Astrocyte (in vitro differentiated cells and primary cell): Measurements from ENCODE around the gene UGT1A4. TPM values are rescaled to one million over a fixed set of nuclear protein-coding genes. Genes with fewer than 3 reads are reported as not detected.

ENCODE experiments used
- DNase-seq: peaks from one replicate; pipeline ENCODE4 v3.0.0-alpha.2; 2010; ENCODE audit warnings: low read depth
- FAIRE-seq: peaks from 2 replicates; lab custom pipeline; 2011; peaks lifted over from hg19 to GRCh38; lab: Jason Lieb, UNC
- H2AFZ ChIP-seq: 2 replicates; pipeline ENCODE4 v1.6.0; 2012; ENCODE audit warnings: low read depth, low read length, inconsistent platforms
- H3K27ac ChIP-seq: 2 replicates; pipeline ENCODE4 v1.5.1; 2011; ENCODE audit warnings: low read depth, low read length, inconsistent platforms
- H3K27me3 ChIP-seq: 2 replicates; pipeline ENCODE4 v1.6.0; 2011; ENCODE audit warnings: low read length, inconsistent platforms; ENCODE audit not compliant: insufficient read depth
- H3K36me3 ChIP-seq: 2 replicates; pipeline ENCODE4 v1.5.1; 2011; ENCODE audit warnings: low read length, inconsistent platforms; ENCODE audit not compliant: insufficient read depth
- H3K4me1 ChIP-seq: 2 replicates; pipeline ENCODE4 v1.5.1; 2011; ENCODE audit warnings: low read length, inconsistent platforms; ENCODE audit not compliant: insufficient read depth
- H3K4me2 ChIP-seq: 2 replicates; pipeline ENCODE4 v1.6.0; 2012; ENCODE audit warnings: low read length, inconsistent platforms
- H3K4me3 ChIP-seq: 2 replicates; pipeline ENCODE4 v1.5.1; 2011; ENCODE audit warnings: low read depth, mild to moderate bottlenecking, low read length, inconsistent platforms; ENCODE audit not compliant: insufficient read depth
- H3K79me2 ChIP-seq: 2 replicates; pipeline ENCODE4 v1.6.0; 2012; ENCODE audit warnings: mild to moderate bottlenecking, low read length, inconsistent platforms; ENCODE audit not compliant: insufficient read depth
- H3K9ac ChIP-seq: 2 replicates; pipeline ENCODE4 v1.6.0; 2012; ENCODE audit warnings: mild to moderate bottlenecking, low read length, inconsistent platforms
- H3K9me3 ChIP-seq: 2 replicates; pipeline ENCODE4 v1.5.1; 2012; ENCODE audit warnings: low read depth, mild to moderate bottlenecking, low read length, inconsistent platforms; ENCODE audit not compliant: insufficient read depth
- H4K20me1 ChIP-seq: 2 replicates; pipeline ENCODE4 v1.6.0; 2012; ENCODE audit warnings: low read length, inconsistent platforms; ENCODE audit not compliant: insufficient read depth
- H3K27ac Mint-ChIP-seq: one replicate; pipeline ENCODE4 v1.8.0; 2021; ENCODE audit warnings: mild to moderate bottlenecking, mixed read lengths; ENCODE audit not compliant: unreplicated experiment
- H3K27me3 Mint-ChIP-seq: one replicate; pipeline ENCODE4 v1.8.0; 2021; ENCODE audit warnings: low read depth, mixed read lengths; ENCODE audit not compliant: unreplicated experiment
- H3K36me3 Mint-ChIP-seq: one replicate; pipeline ENCODE4 v1.8.0; 2021; ENCODE audit warnings: low read depth, mixed read lengths; ENCODE audit not compliant: unreplicated experiment
- H3K4me1 Mint-ChIP-seq: one replicate; pipeline ENCODE4 v1.8.0; 2021; ENCODE audit warnings: low read depth, mixed read lengths; ENCODE audit not compliant: unreplicated experiment
- H3K4me3 Mint-ChIP-seq: one replicate; pipeline ENCODE4 v1.8.0; 2021; ENCODE audit warnings: mild to moderate bottlenecking, moderate library complexity, mixed read lengths; ENCODE audit not compliant: unreplicated experiment
- H3K9me3 Mint-ChIP-seq: one replicate; pipeline ENCODE4 v1.8.0; 2021; ENCODE audit warnings: mild to moderate bottlenecking, mixed read lengths; ENCODE audit not compliant: unreplicated experiment
- EZH2 ChIP-seq: IDR thresholded peaks from 2 replicates; pipeline ENCODE4 v1.6.1; 2012; ENCODE audit warnings: mild to moderate bottlenecking, low read length, inconsistent platforms; ENCODE audit not compliant: insufficient read depth
- total RNA-seq: library from RNA; stranded (reverse); gene quantifications from 2 replicates; pipeline ENCODE4 v1.2.1, GENCODE V29; 2021
- TF ChIP-seq, protein P1 (sequence below): IDR thresholded peaks from 2 replicates; pipeline ENCODE4 v1.5.1; 2011; ENCODE audit warnings: low read depth, mild to moderate bottlenecking, inconsistent platforms, low read length, moderate library complexity; ENCODE audit not compliant: insufficient read depth

Gene UGT1A4
- total RNA-seq, 1 donor from 2014 or later: not detected

DNA sequence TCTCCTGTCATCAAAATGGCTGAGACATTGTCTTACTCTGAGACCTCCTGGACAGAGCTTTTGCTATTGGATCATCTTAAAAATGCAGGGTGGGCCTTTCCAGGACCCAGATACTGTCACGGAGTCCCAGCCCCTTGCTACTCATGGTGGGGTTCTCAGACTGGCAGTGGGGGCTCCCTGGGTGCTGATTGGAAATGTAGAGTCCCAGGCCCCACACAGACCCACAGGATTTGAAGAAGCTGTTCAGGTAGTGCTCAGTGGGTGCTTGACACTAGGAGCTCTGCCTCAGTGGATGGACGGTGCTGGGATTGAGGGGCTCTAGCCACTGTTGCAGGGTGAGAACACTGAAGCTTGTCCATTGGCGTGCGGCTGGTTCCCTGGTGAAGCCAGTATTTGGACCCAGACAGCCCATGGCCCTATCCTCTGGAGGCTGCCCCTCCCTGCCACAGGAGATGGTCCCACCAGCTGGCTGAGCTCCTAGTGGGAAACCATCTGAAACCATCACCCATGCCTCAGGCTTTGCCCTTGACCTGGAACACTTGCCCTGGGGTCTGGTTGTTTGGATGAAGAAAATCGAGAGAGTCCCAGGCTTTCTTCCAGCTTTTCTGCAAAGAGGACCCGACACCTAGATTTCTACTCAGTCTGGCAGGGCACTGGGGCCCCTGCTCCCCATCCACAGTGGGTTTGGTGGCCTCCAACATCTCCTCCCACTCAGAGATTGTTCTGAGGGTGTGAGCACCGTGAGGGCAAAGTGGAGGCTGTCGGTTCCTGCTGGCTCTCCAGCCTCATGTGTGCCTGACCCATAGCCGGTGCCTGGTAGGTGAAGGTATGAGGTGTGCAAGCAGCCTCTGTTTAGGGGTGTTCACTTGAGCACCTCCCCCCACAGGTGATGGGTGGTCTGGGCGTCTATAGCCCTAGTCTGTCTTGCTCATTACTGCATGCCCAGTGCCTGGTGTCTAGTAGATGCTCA, 89.7 kb downstream of the UGT1A4 start:
- Histone ChIP-seq H3K4me3 (no peak overlapping the region), H4K20me1 (no peaks in the 10 kb centered on the region), H3K4me2 (no peak overlapping the region), H2AFZ (no peak overlapping the region), H3K79me2 (no peaks in the 10 kb centered on the region), H3K9me3 (no peaks in the 10 kb centered on the region), H3K4me1 (no peaks in the 10 kb centered on the region), H3K27ac (no peak overlapping the region), H3K9ac (no peak overlapping the region), H3K27me3 (peaks cover 8% of the 10 kb centered on the region), H3K36me3 (no peaks in the 10 kb centered on the region)
- Mint-ChIP-seq H3K36me3 (no peaks in the 10 kb centered on the region), H3K27ac (no peak overlapping the region), H3K4me1 (no peaks in the 10 kb centered on the region), H3K4me3 (no peak overlapping the region), H3K27me3 (peaks cover 46% of the 10 kb centered on the region), H3K9me3 (no peaks in the 10 kb centered on the region)
- DNase-seq: no peak
- no peak for FAIRE-seq
- TF ChIP-seq, protein P1, sequence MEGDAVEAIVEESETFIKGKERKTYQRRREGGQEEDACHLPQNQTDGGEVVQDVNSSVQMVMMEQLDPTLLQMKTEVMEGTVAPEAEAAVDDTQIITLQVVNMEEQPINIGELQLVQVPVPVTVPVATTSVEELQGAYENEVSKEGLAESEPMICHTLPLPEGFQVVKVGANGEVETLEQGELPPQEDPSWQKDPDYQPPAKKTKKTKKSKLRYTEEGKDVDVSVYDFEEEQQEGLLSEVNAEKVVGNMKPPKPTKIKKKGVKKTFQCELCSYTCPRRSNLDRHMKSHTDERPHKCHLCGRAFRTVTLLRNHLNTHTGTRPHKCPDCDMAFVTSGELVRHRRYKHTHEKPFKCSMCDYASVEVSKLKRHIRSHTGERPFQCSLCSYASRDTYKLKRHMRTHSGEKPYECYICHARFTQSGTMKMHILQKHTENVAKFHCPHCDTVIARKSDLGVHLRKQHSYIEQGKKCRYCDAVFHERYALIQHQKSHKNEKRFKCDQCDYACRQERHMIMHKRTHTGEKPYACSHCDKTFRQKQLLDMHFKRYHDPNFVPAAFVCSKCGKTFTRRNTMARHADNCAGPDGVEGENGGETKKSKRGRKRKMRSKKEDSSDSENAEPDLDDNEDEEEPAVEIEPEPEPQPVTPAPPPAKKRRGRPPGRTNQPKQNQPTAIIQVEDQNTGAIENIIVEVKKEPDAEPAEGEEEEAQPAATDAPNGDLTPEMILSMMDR: no peak

- Histone ChIP-seq H3K27me3 (peaks cover 4% of the 10 kb centered on the region), H3K4me1 (no peaks in the 10 kb centered on the region), H2AFZ (no peak overlapping the region), H3K4me2 (no peak overlapping the region), H3K9ac (no peak overlapping the region), H3K27ac (no peak overlapping the region), H3K4me3 (no peak overlapping the region), H3K79me2 (no peaks in the 10 kb centered on the region), H4K20me1 (no peaks in the 10 kb centered on the region), H3K36me3 (no peaks in the 10 kb centered on the region), H3K9me3 (no peaks in the 10 kb centered on the region)
- FAIRE-seq (no peak), DNase-seq (no peak)
- H3K4me3 Mint-ChIP-seq: no peak overlapping the region
- no peaks in the 10 kb centered on the region for H3K36me3 Mint-ChIP-seq
- H3K27me3 Mint-ChIP-seq: peaks cover 30% of the 10 kb centered on the region
- H3K27ac Mint-ChIP-seq: no peak overlapping the region
- H3K9me3 Mint-ChIP-seq: no peaks in the 10 kb centered on the region
- no peaks in the 10 kb centered on the region for H3K4me1 Mint-ChIP-seq
- TF ChIP-seq, protein P1: no peak
- no peak for TF ChIP-seq EZH2
Observed at GRCh38 chr2:233810385-233810784, 91.8 kb downstream of the UGT1A4 start.

- H3K27ac ChIP-seq: no peak overlapping the region
- Mint-ChIP-seq H3K36me3 (no peaks in the 10 kb centered on the region), H3K4me1 (no peaks in the 10 kb centered on the region), H3K9me3 (no peaks in the 10 kb centered on the region), H3K27ac (no peak overlapping the region), H3K27me3 (peaks cover 28% of the 10 kb centered on the region), H3K4me3 (no peak overlapping the region)
- H3K36me3 ChIP-seq: no peaks in the 10 kb centered on the region
- no peak for FAIRE-seq
- H3K4me3 ChIP-seq: no peak overlapping the region
- peaks cover 4% of the 10 kb centered on the region for H3K27me3 ChIP-seq
- no peaks in the 10 kb centered on the region for H3K9me3 ChIP-seq
- DNase-seq: no peak
- H3K4me2 ChIP-seq: no peak overlapping the region
- no peak overlapping the region for H3K9ac ChIP-seq
- no peaks in the 10 kb centered on the region for H4K20me1 ChIP-seq
- no peaks in the 10 kb centered on the region for H3K4me1 ChIP-seq
- H2AFZ ChIP-seq: no peak overlapping the region
- H3K79me2 ChIP-seq: no peaks in the 10 kb centered on the region
- TF ChIP-seq EZH2: no peak
- TF ChIP-seq, protein P1: no peak
Observed at GRCh38 chr2:233811087-233811486, 92.6 kb downstream of the UGT1A4 start.
